Smooth muscle cell (in vitro differentiated cells): ENCODE measurements around the gene POLR2C. TPM values are rescaled to one million over a fixed set of nuclear protein-coding genes. Genes with fewer than 3 reads are reported as not detected.

ENCODE experiments used
- DNase-seq: peaks from one replicate; lab custom pipeline; 2025; ENCODE audit not compliant: unreplicated experiment; lab: John Stamatoyannopoulos, UW
- H2AFZ ChIP-seq: fragments of 200-600 bp; sonication (generic); 2 replicates; pipeline ENCODE4 v1.6.0; 2016; ENCODE audit warnings: antibody characterized with exemption, low read depth, mild to moderate bottlenecking
- H3F3A ChIP-seq: fragments of 200-600 bp; sonication (generic); 2 replicates; pipeline ENCODE4 v1.6.0; 2017; ENCODE audit warnings: antibody characterized with exemption, low read depth
- H3K27ac ChIP-seq: fragments of 200-600 bp; sonication (generic); 2 replicates; pipeline ENCODE4 v1.5.1; 2016; ENCODE audit warnings: low read depth, mild to moderate bottlenecking
- H3K27me3 ChIP-seq: fragments of 200-600 bp; sonication (generic); 2 replicates; pipeline ENCODE4 v1.6.1; 2016; ENCODE audit warnings: low read depth, mild to moderate bottlenecking
- H3K36me3 ChIP-seq: fragments of 200-600 bp; sonication (generic); 2 replicates; pipeline ENCODE4 v1.5.1; 2016; ENCODE audit warnings: low read depth
- H3K4me1 ChIP-seq: fragments of 200-600 bp; sonication (generic); 2 replicates; pipeline ENCODE4 v1.5.1; 2016; ENCODE audit warnings: low read depth
- H3K4me2 ChIP-seq: fragments of 200-600 bp; sonication (generic); 2 replicates; pipeline ENCODE4 v1.6.0; 2016; ENCODE audit warnings: mild to moderate bottlenecking
- H3K4me3 ChIP-seq: fragments of 200-600 bp; sonication (generic); 2 replicates; pipeline ENCODE4 v1.5.1; 2016; ENCODE audit warnings: mild to moderate bottlenecking
- H3K79me2 ChIP-seq: fragments of 200-600 bp; sonication (generic); 2 replicates; pipeline ENCODE4 v1.6.0; 2016; ENCODE audit warnings: low read depth, mild to moderate bottlenecking
- H3K9ac ChIP-seq: fragments of 200-600 bp; sonication (generic); 2 replicates; pipeline ENCODE4 v1.6.0; 2016; ENCODE audit warnings: low read depth
- H3K9me3 ChIP-seq: fragments of 200-600 bp; sonication (generic); replicated peaks from 2 replicates; pipeline ENCODE4 v1.5.1; 2016; ENCODE audit warnings: low read depth
- H4K20me1 ChIP-seq: fragments of 200-600 bp; sonication (generic); 2 replicates; pipeline ENCODE4 v1.6.0; 2016; ENCODE audit warnings: low read depth
- CTCF ChIP-seq: fragments of 200-600 bp; sonication (generic); IDR thresholded peaks from 2 replicates; pipeline ENCODE4 v1.5.1; 2017; ENCODE audit warnings: borderline replicate concordance, mild to moderate bottlenecking, antibody characterized with exemption; ENCODE audit not compliant: insufficient read depth, poor library complexity, severe bottlenecking
- WGBS: methylation state at CpG from one replicate; pipeline ENCODE4 v1.1.7; 2016; ENCODE audit warnings: low lambda C conversion rate; 5-methylcytosine and 5-hydroxymethylcytosine counted together
- polyA plus RNA-seq: library from polyadenylated mRNA; unstranded; fragments of >200 nt; fragmentation: Nextera tagmentation; extraction: Ambion mirVana; gene quantifications from 2 replicates; pipeline ENCODE4 v1.2.1, GENCODE V29; 2016
- total RNA-seq: library from RNA; depleted of rRNA; stranded (reverse); fragments of >200 nt; gene quantifications from 2 replicates; pipeline ENCODE4 v1.2.3, GENCODE V29; 2014

Gene POLR2C
- total and polyA plus RNA-seq, 2 experiments from 2014 or later = 67.3 to 90.0 TPM

- H3K36me3 ChIP-seq = peaks cover 5% of the 10 kb centered on the region
- H3K27ac ChIP-seq = no peak overlapping the region
- no peaks in the 10 kb centered on the region for H3K27me3 ChIP-seq
- no peaks in the 10 kb centered on the region for H3K9me3 ChIP-seq
- H4K20me1 ChIP-seq = peaks cover 51% of the 10 kb centered on the region
- H3K4me2 ChIP-seq = no peak overlapping the region
- no peak for DNase-seq
- H3F3A ChIP-seq = peaks cover 11% of the 10 kb centered on the region
- H3K4me3 ChIP-seq = no peak overlapping the region
- no peak overlapping the region for H3K9ac ChIP-seq
- H3K79me2 ChIP-seq = peaks cover 32% of the 10 kb centered on the region
- H3K4me1 ChIP-seq = no peaks in the 10 kb centered on the region
- TF ChIP-seq CTCF = no peak
- H2AFZ ChIP-seq = no peak overlapping the region
- 85% methylated on average over 11 of the region's 11 CpGs for WGBS
Observed at GRCh38 chr16:57469046-57469445, 6.6 kb downstream of the POLR2C start.

GRCh38 chr16:57469917-57470470 is 7.5 kb downstream of the POLR2C start:
- no peak for TF ChIP-seq CTCF
- no peak overlapping the region for H2AFZ ChIP-seq
- no peaks in the 10 kb centered on the region for H3K27me3 ChIP-seq
- peaks cover 53% of the 10 kb centered on the region for H4K20me1 ChIP-seq
- H3K4me1 ChIP-seq = no peaks in the 10 kb centered on the region
- no peak overlapping the region for H3K9ac ChIP-seq
- WGBS = 86% methylated on average over 9 of the region's 9 CpGs
- DNase-seq = no peak
- no peaks in the 10 kb centered on the region for H3K9me3 ChIP-seq
- H3K27ac ChIP-seq = no peak overlapping the region
- peaks cover 5% of the 10 kb centered on the region for H3K36me3 ChIP-seq
- H3K79me2 ChIP-seq = peaks cover 22% of the 10 kb centered on the region
- peaks cover 11% of the 10 kb centered on the region for H3F3A ChIP-seq
- no peak overlapping the region for H3K4me3 ChIP-seq
- no peak overlapping the region for H3K4me2 ChIP-seq

GRCh38 chr16:57470711-57471110 is 8.2 kb downstream of the POLR2C start:
- no peak overlapping the region for H3K9ac ChIP-seq
- WGBS = 78% methylated on average over 6 of the region's 6 CpGs
- no peak for TF ChIP-seq CTCF
- no peak for DNase-seq
- H4K20me1 ChIP-seq = peaks cover 47% of the 10 kb centered on the region
- no peak overlapping the region for H3K4me3 ChIP-seq
- no peak overlapping the region for H3K27ac ChIP-seq
- no peaks in the 10 kb centered on the region for H3K27me3 ChIP-seq
- H3K36me3 ChIP-seq = peaks cover 5% of the 10 kb centered on the region
- H3F3A ChIP-seq = peaks cover 11% of the 10 kb centered on the region
- peaks cover 15% of the 10 kb centered on the region for H3K79me2 ChIP-seq
- H3K4me2 ChIP-seq = no peak overlapping the region
- H3K9me3 ChIP-seq = no peaks in the 10 kb centered on the region
- no peak overlapping the region for H2AFZ ChIP-seq
- H3K4me1 ChIP-seq = no peaks in the 10 kb centered on the region

GRCh38 chr16:57471209-57471608 is 8.7 kb downstream of the POLR2C start:
- Histone ChIP-seq H3K4me2 (no peak overlapping the region), H3K36me3 (peaks cover 5% of the 10 kb centered on the region), H3K27me3 (no peaks in the 10 kb centered on the region), H3K79me2 (peaks cover 12% of the 10 kb centered on the region), H3K27ac (no peak overlapping the region), H3K4me3 (no peak overlapping the region), H3K4me1 (no peaks in the 10 kb centered on the region), H3K9me3 (no peaks in the 10 kb centered on the region), H3F3A (peaks cover 13% of the 10 kb centered on the region), H4K20me1 (peaks cover 50% of the 10 kb centered on the region), H2AFZ (no peak overlapping the region), H3K9ac (no peak overlapping the region)
- 90% methylated on average over 1 of the region's 1 CpG for WGBS
- no peak for TF ChIP-seq CTCF
- DNase-seq = no peak
